Mesenchymal stem cell (in vitro differentiated cells and primary cell): ENCODE measurements around the gene TNFAIP2.

Experiments used
- DNase-seq: peaks from one replicate; pipeline ENCODE4 v3.0.0-alpha.2; 2013
- H2AFZ ChIP-seq: one replicate; pipeline ENCODE4 v1.6.1; 2013; ENCODE audit warnings: low read depth, mild to moderate bottlenecking, control low read depth, inconsistent platforms, low read length, moderate library complexity
- H2AK5ac ChIP-seq: 2 replicates; pipeline ENCODE4 v1.6.1; 2013; ENCODE audit warnings: low read length, moderate library complexity, mild to moderate bottlenecking, inconsistent platforms; ENCODE audit not compliant: severe bottlenecking
- H2BK120ac ChIP-seq: one replicate; pipeline ENCODE4 v1.6.1; 2013; ENCODE audit warnings: low read depth, mild to moderate bottlenecking, inconsistent platforms, low read length, moderate library complexity
- H2BK12ac ChIP-seq, 2 experiments: one replicate each; pipeline ENCODE4 v1.6.1; 2013; ENCODE audit warnings: inconsistent platforms in 2 of 2, low read length in 2 of 2, mild to moderate bottlenecking in 2 of 2, moderate library complexity in 2 of 2, control low read depth in 1 of 2
- H2BK15ac ChIP-seq: one replicate; pipeline ENCODE4 v1.6.1; 2013; ENCODE audit warnings: mild to moderate bottlenecking, low read depth, inconsistent platforms; ENCODE audit not compliant: poor library complexity, severe bottlenecking
- H2BK5ac ChIP-seq: 2 replicates; pipeline ENCODE4 v1.6.1; 2013; ENCODE audit warnings: low read depth, mild to moderate bottlenecking, low read length, control low read depth, inconsistent platforms; ENCODE audit not compliant: poor library complexity, severe bottlenecking
- H3K14ac ChIP-seq, 2 experiments: one replicate each; pipeline ENCODE4 v1.6.1; 2013; ENCODE audit warnings: inconsistent platforms in 2 of 2, low read length in 2 of 2, control low read depth in 1 of 2, mild to moderate bottlenecking in 1 of 2, moderate library complexity in 1 of 2
- H3K18ac ChIP-seq, 2 experiments: one replicate each; pipeline ENCODE4 v1.6.1; 2013; ENCODE audit warnings: inconsistent platforms in 2 of 2, low read length in 2 of 2, control low read depth in 1 of 2, low read depth in 1 of 2, mild to moderate bottlenecking in 1 of 2
- H3K23ac ChIP-seq, 2 experiments: one replicate each; pipeline ENCODE4 v1.6.1; 2013; ENCODE audit warnings: inconsistent platforms in 2 of 2, low read length in 2 of 2, mild to moderate bottlenecking in 2 of 2, moderate library complexity in 2 of 2, control low read depth in 1 of 2
- H3K27ac ChIP-seq: 2 replicates; pipeline ENCODE4 v1.5.1; 2013; ENCODE audit warnings: mild to moderate bottlenecking, moderate library complexity, low read length, control low read depth, inconsistent platforms; ENCODE audit not compliant: poor library complexity, severe bottlenecking
- H3K27me3 ChIP-seq, 2 experiments: 2 replicates each; pipeline versions ENCODE4 v1.6.1 to v1.7.0; 2013; ENCODE audit warnings: low read length in 2 of 2, mild to moderate bottlenecking in 2 of 2, moderate library complexity in 2 of 2, control low read depth in 1 of 2, inconsistent platforms in 1 of 2; ENCODE audit not compliant: control insufficient read depth in 1 of 2, insufficient read depth in 1 of 2
- H3K36me3 ChIP-seq, 2 experiments: 2 replicates each; pipeline versions ENCODE4 v1.6.1 to v1.7.0; 2013; ENCODE audit warnings: low read length in 2 of 2, control low read depth in 1 of 2, inconsistent platforms in 1 of 2, low read depth in 1 of 2, mild to moderate bottlenecking in 1 of 2; ENCODE audit not compliant: insufficient read depth in 2 of 2, control insufficient read depth in 1 of 2
- H3K4ac ChIP-seq, 2 experiments: one replicate each; pipeline ENCODE4 v1.6.1; 2013; ENCODE audit warnings: inconsistent platforms in 2 of 2, low read length in 2 of 2, mild to moderate bottlenecking in 2 of 2, moderate library complexity in 2 of 2, control low read depth in 1 of 2, low read depth in 1 of 2
- H3K4me1 ChIP-seq: 2 replicates; pipeline ENCODE4 v1.6.1; 2013; ENCODE audit warnings: low read depth, low read length, control low read depth; ENCODE audit not compliant: control insufficient read depth, insufficient read depth
- H3K4me2 ChIP-seq: 2 replicates; pipeline ENCODE4 v1.6.1; 2013; ENCODE audit warnings: low read length, mild to moderate bottlenecking, inconsistent platforms; ENCODE audit not compliant: poor library complexity, severe bottlenecking
- H3K4me3 ChIP-seq, 2 experiments: 2 replicates each; pipeline versions ENCODE4 v1.5.1 to v1.7.0; 2013; ENCODE audit warnings: low read length in 2 of 2, mild to moderate bottlenecking in 2 of 2, control low read depth in 1 of 2, low read depth in 1 of 2; ENCODE audit not compliant: insufficient read depth in 1 of 2
- H3K79me1 ChIP-seq: replicated peaks from 2 replicates; pipeline ENCODE4 v1.6.1; 2013; ENCODE audit warnings: mild to moderate bottlenecking, control low read depth, low read length, inconsistent platforms; ENCODE audit not compliant: poor library complexity, severe bottlenecking
- H3K9ac ChIP-seq: 2 replicates; pipeline ENCODE4 v1.7.0; 2013; ENCODE audit warnings: mild to moderate bottlenecking, low read length, moderate library complexity
- H3K9me3 ChIP-seq: 2 replicates; pipeline ENCODE4 v1.7.0; 2013; ENCODE audit warnings: mild to moderate bottlenecking, low read length; ENCODE audit not compliant: control insufficient read depth
- H4K8ac ChIP-seq: one replicate; pipeline ENCODE4 v1.6.1; 2013; ENCODE audit warnings: inconsistent platforms, mild to moderate bottlenecking, low read length, moderate library complexity
- H4K91ac ChIP-seq: one replicate; pipeline ENCODE4 v1.6.1; 2013; ENCODE audit warnings: mild to moderate bottlenecking, low read length, inconsistent platforms
- WGBS: methylation state at CpG from one replicate; pipeline ENCODE4 v1.1.7; 2013; ENCODE audit warnings: mixed read lengths; 5-methylcytosine and 5-hydroxymethylcytosine counted together

Gene TNFAIP2

DNA sequence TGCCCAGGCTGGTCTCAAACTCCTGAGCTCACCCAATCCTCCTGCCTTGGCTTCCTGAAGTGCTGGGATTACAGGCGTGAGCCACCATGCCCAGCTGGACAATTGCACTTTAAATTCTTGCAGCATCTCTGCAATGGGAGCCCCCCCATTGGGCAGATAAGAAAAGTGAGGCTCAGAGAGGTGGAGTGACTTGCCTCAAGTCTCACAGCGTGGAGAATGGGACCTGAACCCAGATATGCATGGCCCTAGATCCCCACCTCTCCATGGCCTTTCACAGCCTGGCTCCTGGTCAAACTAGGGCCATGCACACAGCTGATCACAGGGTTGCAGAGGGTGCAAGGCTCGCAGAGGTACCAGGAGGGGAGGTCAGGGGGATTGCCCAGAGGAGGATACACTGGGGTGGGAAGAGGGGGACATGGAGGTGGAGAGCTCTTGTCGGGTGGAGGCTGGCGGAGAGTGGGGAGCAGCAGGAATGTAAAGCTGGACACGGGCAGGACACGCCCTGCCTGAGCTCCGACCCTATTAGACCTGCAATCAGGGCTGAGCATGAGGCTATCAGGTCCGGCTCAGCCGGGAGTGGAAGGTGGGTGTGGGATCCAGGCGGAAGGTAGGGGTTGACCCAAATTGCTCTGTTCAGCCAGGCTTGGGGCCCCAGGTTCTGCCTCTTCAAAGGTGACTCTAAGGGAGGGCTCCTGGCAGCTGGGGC, 21.9 kb upstream of the TNFAIP2 start:
- H3K4me1 ChIP-seq: peaks cover 17% of the 10 kb centered on the region
- H3K79me1 ChIP-seq: no peaks in the 10 kb centered on the region
- no peak overlapping the region for H2BK15ac ChIP-seq
- peaks cover 3 to 41% of the 10 kb centered on the region in 2 experiments for H3K27me3 ChIP-seq
- H2AFZ ChIP-seq: no peak overlapping the region
- no peak overlapping the region for H2BK5ac ChIP-seq
- no peak overlapping the region for H2BK120ac ChIP-seq
- H3K14ac ChIP-seq: peak overlapping the region in 1 of 2 experiments; percentile 23
- no peak overlapping the region for H3K4me3 ChIP-seq
- H3K4ac ChIP-seq: no peak overlapping the region
- no peak overlapping the region for H3K23ac ChIP-seq
- no peaks in the 10 kb centered on the region for H3K36me3 ChIP-seq
- no peak overlapping the region for H3K4me2 ChIP-seq
- no peak overlapping the region for H2AK5ac ChIP-seq
- H2BK12ac ChIP-seq: no peak overlapping the region
- no peak overlapping the region for H3K27ac ChIP-seq
- no peak overlapping the region for H3K18ac ChIP-seq
- H4K8ac ChIP-seq: no peak overlapping the region
- H3K9me3 ChIP-seq: no peaks in the 10 kb centered on the region
- H4K91ac ChIP-seq: no peak overlapping the region
- WGBS: 88% methylated on average over 11 of the region's 11 CpGs
- H3K9ac ChIP-seq: no peak overlapping the region
- no peak for DNase-seq

DNA sequence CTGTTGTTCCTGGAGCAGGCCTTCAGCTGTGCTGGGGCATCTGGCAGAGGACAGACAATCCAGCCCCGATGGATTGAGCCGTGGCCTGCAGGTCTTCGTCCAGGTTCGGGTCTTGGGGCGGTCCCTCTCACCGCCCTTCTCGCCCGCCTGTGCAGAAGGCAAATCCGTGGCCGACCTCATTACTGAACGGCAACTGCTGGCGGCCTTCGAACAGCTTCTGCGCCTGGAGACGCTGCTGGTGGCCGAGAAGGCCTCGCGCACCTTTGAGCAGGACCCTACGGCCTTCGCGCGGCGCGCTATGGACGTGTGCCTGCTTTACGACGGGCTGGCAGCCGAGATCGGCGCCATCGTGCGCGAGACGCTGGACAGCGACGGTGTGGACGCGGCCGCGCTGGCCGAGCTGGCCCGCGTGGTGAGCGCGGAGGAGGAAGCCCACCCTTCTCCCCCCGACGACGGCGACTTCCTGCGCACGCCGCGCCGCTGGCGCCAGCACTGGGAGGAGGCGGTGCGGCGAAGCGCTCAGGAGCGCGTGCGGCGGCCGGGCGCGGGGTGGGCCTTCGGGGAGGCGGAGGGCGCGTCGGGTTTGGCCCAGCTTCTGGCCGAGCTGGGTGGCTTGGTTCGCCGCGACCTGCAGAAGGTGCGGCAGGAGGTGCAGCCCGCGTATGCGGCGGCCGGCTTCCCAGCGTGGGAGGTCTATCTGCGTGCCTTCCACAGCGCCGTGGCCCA, 21.1 kb upstream of the TNFAIP2 start:
- Histone ChIP-seq H3K23ac (no peak overlapping the region), H3K4me3 (no peak overlapping the region), H3K36me3 (no peaks in the 10 kb centered on the region), H3K27ac (no peak overlapping the region), H2AFZ (no peak overlapping the region), H3K27me3 (peaks cover 3 to 41% of the 10 kb centered on the region in 2 experiments), H2AK5ac (no peak overlapping the region), H4K8ac (no peak overlapping the region), H2BK120ac (no peak overlapping the region), H3K14ac (no peak overlapping the region), H3K4me1 (peaks cover 17% of the 10 kb centered on the region), H3K9ac (no peak overlapping the region), H2BK12ac (no peak overlapping the region), H2BK15ac (peak overlapping the region; percentile 20), H3K18ac (no peak overlapping the region), H3K4ac (no peak overlapping the region), H2BK5ac (no peak overlapping the region), H3K9me3 (no peaks in the 10 kb centered on the region), H3K79me1 (no peaks in the 10 kb centered on the region), H4K91ac (no peak overlapping the region), H3K4me2 (no peak overlapping the region)
- WGBS: 69% methylated on average over 80 of the region's 85 CpGs
- no peak for DNase-seq

DNA sequence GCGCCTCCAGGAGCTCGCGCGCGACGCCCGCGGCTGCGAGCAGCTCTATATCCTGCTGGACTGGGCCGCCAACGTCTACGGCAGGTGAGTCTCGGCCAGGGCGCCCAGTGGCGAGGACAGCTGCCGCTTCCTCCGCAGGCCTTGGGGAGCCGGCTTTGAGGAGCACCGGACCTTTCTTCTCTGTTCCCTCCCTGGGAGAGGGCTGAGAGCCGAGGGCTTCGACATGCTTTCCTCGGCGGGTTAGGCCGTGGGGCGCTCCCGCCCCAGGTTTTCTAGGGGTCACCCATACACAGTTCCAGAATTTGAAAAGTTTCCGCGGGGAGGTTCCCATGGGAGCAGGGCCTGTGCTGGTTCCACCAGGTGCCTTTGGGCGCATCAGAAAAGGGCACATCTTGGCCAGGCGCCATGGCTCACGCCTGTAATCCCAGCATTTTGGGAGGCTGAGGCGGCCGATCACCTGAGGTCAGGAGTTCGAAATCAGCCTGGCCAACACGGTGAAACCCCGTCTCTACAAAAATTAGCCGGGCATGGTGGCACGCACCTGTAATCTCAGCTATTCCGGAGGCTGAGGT, 20.5 kb upstream of the TNFAIP2 start:
- H3K4me1 ChIP-seq: peaks cover 17% of the 10 kb centered on the region
- H3K4me2 ChIP-seq: no peak overlapping the region
- H2AFZ ChIP-seq: no peak overlapping the region
- H4K8ac ChIP-seq: no peak overlapping the region
- no peak overlapping the region for H2BK12ac ChIP-seq
- DNase-seq: no peak
- no peak overlapping the region for H3K4ac ChIP-seq
- 71% methylated on average over 39 of the region's 39 CpGs for WGBS
- no peaks in the 10 kb centered on the region for H3K79me1 ChIP-seq
- H3K18ac ChIP-seq: no peak overlapping the region
- no peak overlapping the region for H3K9ac ChIP-seq
- H3K9me3 ChIP-seq: no peaks in the 10 kb centered on the region
- H3K27me3 ChIP-seq: peaks cover 3 to 40% of the 10 kb centered on the region in 2 experiments
- H2BK5ac ChIP-seq: no peak overlapping the region
- no peak overlapping the region for H2BK15ac ChIP-seq
- no peak overlapping the region for H2AK5ac ChIP-seq
- H3K27ac ChIP-seq: no peak overlapping the region
- no peak overlapping the region for H3K4me3 ChIP-seq
- no peaks in the 10 kb centered on the region for H3K36me3 ChIP-seq
- H4K91ac ChIP-seq: no peak overlapping the region
- no peak overlapping the region for H3K14ac ChIP-seq
- no peak overlapping the region for H3K23ac ChIP-seq
- H2BK120ac ChIP-seq: no peak overlapping the region
